ENCODE measurements around the gene KCNIP1. TPM values are rescaled to one million over a fixed set of nuclear protein-coding genes. Genes with fewer than 3 reads are reported as not detected.

Gene KCNIP1
- total and polyA plus RNA-seq, 10 of the 15 experiments (the other 5 are each of a cell fraction or from before 2014, with no cell fraction given) = not detected

DNA sequence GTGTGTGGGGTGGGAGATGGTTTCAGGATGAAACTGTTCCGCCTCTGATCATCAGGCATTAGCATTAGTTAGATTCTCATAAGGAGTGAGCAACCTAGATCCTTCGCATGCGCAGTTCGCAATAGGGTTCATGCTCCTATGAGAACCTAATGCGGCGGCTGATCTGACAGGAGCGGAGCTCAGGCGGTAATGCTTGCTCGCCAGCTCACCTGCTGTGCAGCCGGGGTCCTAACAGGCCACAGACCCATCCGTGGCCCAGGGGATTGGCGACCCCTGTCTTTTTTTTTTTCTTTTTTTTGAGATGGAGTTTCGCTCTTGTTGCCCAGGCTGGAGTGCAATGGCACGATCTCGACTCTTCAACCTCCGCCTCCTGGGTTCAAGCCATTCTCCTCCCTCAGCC lies 119.1 kb downstream of the KCNIP1 start (continued):
- no peak for TF ChIP-seq POLR2AphosphoS2 (IDR thresholded peaks at IDR 0.05; ENCODE audit: low read depth, low read length)
- no peak for TF ChIP-seq GATAD2B (conservative IDR thresholded peaks at IDR 0.05; ENCODE audit: low read depth)

DNA sequence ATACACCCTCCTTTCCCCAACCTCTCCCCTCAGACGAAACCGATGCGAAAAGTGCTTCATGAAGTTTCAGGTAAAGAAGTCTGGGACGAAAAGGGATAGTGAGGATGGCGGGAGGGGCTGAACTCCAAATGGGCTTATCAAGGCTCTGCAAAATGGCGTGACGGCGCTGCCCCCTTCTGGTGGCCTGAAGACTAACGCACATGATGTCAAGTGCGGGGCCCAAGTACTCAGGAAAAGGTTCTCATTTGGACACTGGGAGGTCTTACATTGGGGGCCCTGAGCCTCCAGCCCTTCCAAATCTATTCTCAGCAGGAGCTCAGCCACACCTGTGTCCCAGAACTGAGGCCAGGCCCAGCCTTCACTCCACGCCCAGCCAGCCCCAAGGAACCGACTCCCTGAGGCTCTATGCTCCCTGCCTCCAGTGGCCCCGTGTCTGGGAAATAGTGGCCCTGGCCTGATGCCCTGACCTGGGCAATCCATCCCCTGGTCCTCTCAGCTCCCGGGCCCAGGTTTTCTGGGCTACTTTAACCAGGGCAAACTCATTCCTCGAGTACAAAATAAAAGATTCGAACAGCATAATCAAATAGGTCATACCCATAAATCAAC lies 119.9 kb downstream of the KCNIP1 start:
- intact Hi-C loops (cut with micrococcal nuclease; ENCODE audit: unreplicated experiment) = loop anchor here (1.0 to 5.0 kb wide), 2 partner anchors 116 to 188 kb away; no protein-coding TSS in a partner anchor
- in situ Hi-C loops (cut with MboI) = loop anchor here (10.0 kb wide), 1 partner anchor 399 kb away; no protein-coding TSS in a partner anchor
- peak; percentile 85 for ATAC-seq

More for the DNA sequence above, 119.9 kb downstream of the KCNIP1 start:
- Histone ChIP-seq H3K27me3 (replicated peaks in 1 of 2; ENCODE audit: control insufficient read depth in 2 of 2, insufficient read depth in 2 of 2, low read length in 1 of 2) (no peaks in the 10 kb centered on the region; a peak in 2 of 4 replicates), H3K4me2 (ENCODE audit: control insufficient read depth, insufficient read depth) (no peak overlapping the region), H3K9me3 (replicated peaks; ENCODE audit: control insufficient read depth, insufficient read depth, low read length) (no peaks in the 10 kb centered on the region), H4K20me1 (ENCODE audit: control insufficient read depth, insufficient read depth) (no peaks in the 10 kb centered on the region), H3K9ac (ENCODE audit: control insufficient read depth, insufficient read depth, low read length) (no peak overlapping the region), H3K4me1 (ENCODE audit: control insufficient read depth, insufficient read depth, low read length) (no peaks in the 10 kb centered on the region), H3K27ac (ENCODE audit: control insufficient read depth, insufficient read depth) (no peak overlapping the region), H3K36me3 (ENCODE audit: control insufficient read depth in 2 of 2, insufficient read depth in 2 of 2, low read length in 1 of 2) (no peaks in the 10 kb centered on the region), H3K4me3 (no peak overlapping the region), H2AFZ (ENCODE audit: control insufficient read depth, low read depth, low read length) (no peak overlapping the region), H3K79me2 (ENCODE audit: control insufficient read depth, insufficient read depth, low read length) (no peaks in the 10 kb centered on the region)
- ChIA-PET RAD21 (ENCODE audit: unreplicated experiment) (no interaction called here), SMC1A (ENCODE audit: uncharacterized antibody, unreplicated experiment) (interaction anchor here (0.6 kb wide), 1 partner anchor 352 kb away, joined by 3 read pairs; no protein-coding TSS in a partner anchor), CTCF (interaction anchor here (0.7 to 3.8 kb wide), 7 partner anchors 9 to 956 kb away, joined by 3 to 20 read pairs (median 4); no protein-coding TSS in a partner anchor), POLR2A (no interaction called here)
- WGBS (ENCODE audit: insufficient coverage, insufficient replicate concordance, low lambda C conversion rate, missing lambda C conversion rate) = 24% methylated on average over 16 of the region's 16 CpGs
- no peak for DNase-seq (ENCODE audit: low read depth, low spot score)
- no peak for FAIRE-seq
- no peak for TF ChIP-seq STAT1 (conservative IDR thresholded peaks at IDR 0.05)
- TF ChIP-seq HDAC2 (IDR thresholded peaks at IDR 0.05) = no peak
- peak; percentile 59 for TF ChIP-seq RAD21 (IDR thresholded peaks at IDR 0.05; ENCODE audit: insufficient read depth, low read depth, low read length)
- TF ChIP-seq MTA2 (IDR thresholded peaks at IDR 0.05; ENCODE audit: low read depth) = no peak
- TF ChIP-seq RCOR1 (conservative IDR thresholded peaks at IDR 0.05; ENCODE audit: low read depth, low read length) = no peak
- TF ChIP-seq POLR2A (IDR thresholded peaks at IDR 0.05; ENCODE audit: low read depth, low read length) = no peak
- no peak for TF ChIP-seq BCL11A (IDR thresholded peaks at IDR 0.05; ENCODE audit: low read depth, low read length)
- no peak for TF ChIP-seq JUNB (IDR thresholded peaks at IDR 0.05)
- peak; percentile 49 to 51 (median 50) for TF ChIP-seq CTCF (IDR thresholded peaks at IDR 0.05 in 2 of 3, conservative IDR thresholded peaks at IDR 0.05 in 1 of 3; ENCODE audit: control insufficient read depth in 2 of 3, extremely low read depth in 1 of 3, insufficient read depth in 1 of 3, low read depth in 3 of 3, low read length in 3 of 3)
- no peak for TF ChIP-seq RUNX3 (IDR thresholded peaks at IDR 0.05; ENCODE audit: low read length)
- TF ChIP-seq JUND (IDR thresholded peaks at IDR 0.05; ENCODE audit: low read depth, low read length) = no peak
- peak; percentile 56; the same call in 1 of the 2 replicates for TF ChIP-seq YY1 (IDR thresholded peaks at IDR 0.05; ENCODE audit: low read depth, low read length)
- no peak for TF ChIP-seq SREBF2 (IDR thresholded peaks at IDR 0.05; ENCODE audit: low read length)
- TF ChIP-seq GATAD2B (conservative IDR thresholded peaks at IDR 0.05; ENCODE audit: low read depth) = no peak
- TF ChIP-seq RAD51 (IDR thresholded peaks at IDR 0.05) = no peak
- TF ChIP-seq SMC3 (IDR thresholded peaks at IDR 0.05; ENCODE audit: borderline replicate concordance, low read length) = peak; percentile 43; the same call in 1 of the 2 replicates
- TF ChIP-seq RB1 (IDR thresholded peaks at IDR 0.05; ENCODE audit: borderline replicate concordance) = no peak
- BruUV-seq (replicated peaks) = no TSS peak

All from GM12878 (cell line).